Right lobe of liver (tissue), 6 donors: ENCODE measurements around the gene HS1BP3. TPM values are rescaled to one million over a fixed set of nuclear protein-coding genes. Genes with fewer than 3 reads are reported as not detected.

Experiments
- ATAC-seq, 4 donors: fragments of 200-7000 bp; cut with Tn5 transposase; one replicate each; pipeline ENCODE4 v1.9.1; 2020; ENCODE audit warnings: mild to moderate bottlenecking in 4 of 4, moderate library complexity in 4 of 4
- DNase-seq, 3 donors: peaks; one replicate each; pipeline ENCODE4 v3.0.0-alpha.2; 2020
- H3K27ac ChIP-seq, 3 donors: fragments of 200-600 bp; one replicate each; pipeline ENCODE4 v1.8.0; 2022
- H3K27me3 ChIP-seq, 2 donors: fragments of 200-600 bp; one replicate each; pipeline ENCODE4 v1.8.0; 2022
- H3K36me3 ChIP-seq, 4 donors: fragments of 200-600 bp; sonication (generic) in 1 of 4; one replicate each; pipeline versions ENCODE4 v1.5.1 to v1.8.0; 2017 to 2022; ENCODE audit warnings: control low read depth in 1 of 4
- H3K4me1 ChIP-seq, 4 donors: fragments of 200-600 bp; sonication (generic) in 1 of 4; one replicate each; pipeline versions ENCODE4 v1.5.1 to v1.8.0; 2017 to 2022; ENCODE audit warnings: control low read depth in 1 of 4
- H3K4me3 ChIP-seq, 3 donors: fragments of 200-600 bp; one replicate each; pipeline ENCODE4 v1.8.0; 2022
- H3K9me3 ChIP-seq, 4 donors: fragments of 200-600 bp; sonication (generic) in 1 of 4; one replicate each; pipeline versions ENCODE4 v1.5.1 to v1.8.0; 2017 to 2022; ENCODE audit warnings: control low read depth in 1 of 4
- POLR2A ChIP-seq: fragments of 450-650 bp; IDR thresholded peaks from one replicate; pipeline ENCODE4 v1.6.1; 2017; ENCODE audit warnings: antibody characterized with exemption, mild to moderate bottlenecking
- WGBS: methylation state at CpG from one replicate; pipeline ENCODE4 v1.1.6; 2018; ENCODE audit warnings: low coverage, low lambda C conversion rate; ENCODE audit not compliant: insufficient coverage; ENCODE audit errors: missing lambda C conversion rate; 5-methylcytosine and 5-hydroxymethylcytosine counted together
- intact Hi-C, 2 donors: fragments of 100-400 bp; cut with DNase I; formaldehyde crosslinking; loops; one replicate each; pipeline versions ENCODE4 v1.11.2 to v1.14.1; 2022
- total RNA-seq, 6 experiments: library from RNA; depleted of rRNA in 2 of 6; stranded (reverse); fragments of >200 nt in 2 of 6; fragmentation: NEBNext Ultra II Directional in 3 of 6; extraction: Animal tissue kit (Norgen Biotek cat#: 25700) in 3 of 6; gene quantifications; one replicate each; pipeline versions ENCODE4 v1.1.0 to v1.2.4, GENCODE V29; 2016 to 2023
- TF ChIP-seq, protein P1 (sequence below), 4 donors: fragments of 200-600 bp in 3 of 4; fragments of 450-650 bp in 1 of 4; IDR thresholded peaks; one replicate each; pipeline versions ENCODE4 v1.5.1 to v1.8.0; 2016 to 2022; ENCODE audit warnings: antibody characterized with exemption in 4 of 4, mild to moderate bottlenecking in 2 of 4
- donor health status: DM: no; HTN: yes; CAD: no.
- donor health status: DM: no; HTN: no; CAD: no.
- donor health status: DM: no; HTN: no; CAD: no.
- donor health status: DM: no; HTN: yes; CAD: no.
- donor health status: DM: no; HTN: yes; CAD: no.

HS1BP3 gene
- total RNA-seq, 6 experiments from 2014 or later, result 17.5 to 34.7 (median 20.2) TPM

DNA sequence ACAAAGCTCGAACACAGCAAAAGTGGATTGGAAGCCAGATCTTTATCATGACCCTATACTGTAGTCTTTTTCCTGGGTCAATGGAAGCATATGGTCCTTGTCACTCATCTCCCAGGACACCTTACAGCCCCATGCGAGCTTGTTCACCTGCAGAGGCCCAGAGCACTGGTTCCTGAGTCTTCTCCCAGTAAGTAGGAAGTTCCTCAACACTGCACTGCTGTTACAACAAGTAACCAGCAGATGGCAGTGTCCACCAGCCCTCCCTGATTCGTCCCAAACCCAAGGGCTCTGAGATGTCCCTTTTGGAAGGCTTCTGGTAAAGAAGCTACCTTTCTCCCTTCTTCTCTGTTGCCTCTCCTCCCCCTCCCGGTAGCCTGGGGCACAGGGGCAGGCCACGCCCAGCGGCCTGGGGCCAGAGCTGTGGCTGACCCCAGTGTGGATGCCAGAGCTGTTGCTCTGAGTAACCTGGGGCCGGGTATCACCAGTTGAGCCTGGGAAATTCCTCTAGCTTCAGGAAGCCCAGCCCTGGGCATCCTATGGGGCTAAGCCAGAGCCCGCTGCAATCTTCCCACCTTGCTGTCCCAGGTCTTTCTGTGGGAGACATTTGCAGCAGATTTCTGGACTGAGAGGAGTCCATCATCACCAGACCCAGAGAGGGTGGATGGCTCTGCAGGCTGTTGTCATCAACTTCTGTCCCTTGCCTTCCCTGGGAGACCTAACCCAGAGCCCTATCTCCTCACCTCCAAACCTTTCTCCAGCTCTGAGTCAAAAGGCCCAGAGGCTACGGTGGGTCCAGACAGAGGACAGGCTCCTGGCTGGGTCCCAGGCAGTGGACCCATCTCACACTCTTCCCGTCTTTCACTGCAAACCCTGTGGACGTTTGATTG lies 10.8 kb upstream of the HS1BP3 start:
- 10% methylated on average over 8 of the region's 11 CpGs for WGBS
- Histone ChIP-seq H3K9me3 (no peaks in the 10 kb centered on the region), H3K4me1 (peaks cover 0 to 11% (median 0%) of the 10 kb centered on the region in 4 donors), H3K27ac (no peak overlapping the region), H3K27me3 (no peaks in the 10 kb centered on the region), H3K36me3 (no peaks in the 10 kb centered on the region), H3K4me3 (no peak overlapping the region)
- ATAC-seq (peak; percentile 82 to 85 (median 85)), DNase-seq (peak; percentile 54 to 79 (median 77))
- intact Hi-C loops, result loop anchor here (5.0 to 10.0 kb wide), 3 partner anchors 93 to 303 kb away; no protein-coding TSS in a partner anchor
- TF ChIP-seq, protein P1, sequence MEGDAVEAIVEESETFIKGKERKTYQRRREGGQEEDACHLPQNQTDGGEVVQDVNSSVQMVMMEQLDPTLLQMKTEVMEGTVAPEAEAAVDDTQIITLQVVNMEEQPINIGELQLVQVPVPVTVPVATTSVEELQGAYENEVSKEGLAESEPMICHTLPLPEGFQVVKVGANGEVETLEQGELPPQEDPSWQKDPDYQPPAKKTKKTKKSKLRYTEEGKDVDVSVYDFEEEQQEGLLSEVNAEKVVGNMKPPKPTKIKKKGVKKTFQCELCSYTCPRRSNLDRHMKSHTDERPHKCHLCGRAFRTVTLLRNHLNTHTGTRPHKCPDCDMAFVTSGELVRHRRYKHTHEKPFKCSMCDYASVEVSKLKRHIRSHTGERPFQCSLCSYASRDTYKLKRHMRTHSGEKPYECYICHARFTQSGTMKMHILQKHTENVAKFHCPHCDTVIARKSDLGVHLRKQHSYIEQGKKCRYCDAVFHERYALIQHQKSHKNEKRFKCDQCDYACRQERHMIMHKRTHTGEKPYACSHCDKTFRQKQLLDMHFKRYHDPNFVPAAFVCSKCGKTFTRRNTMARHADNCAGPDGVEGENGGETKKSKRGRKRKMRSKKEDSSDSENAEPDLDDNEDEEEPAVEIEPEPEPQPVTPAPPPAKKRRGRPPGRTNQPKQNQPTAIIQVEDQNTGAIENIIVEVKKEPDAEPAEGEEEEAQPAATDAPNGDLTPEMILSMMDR (IDR thresholded peaks at IDR 0.05), result peak; percentile 94 to 97 (median 96)
- TF ChIP-seq POLR2A, result no peak

DNA sequence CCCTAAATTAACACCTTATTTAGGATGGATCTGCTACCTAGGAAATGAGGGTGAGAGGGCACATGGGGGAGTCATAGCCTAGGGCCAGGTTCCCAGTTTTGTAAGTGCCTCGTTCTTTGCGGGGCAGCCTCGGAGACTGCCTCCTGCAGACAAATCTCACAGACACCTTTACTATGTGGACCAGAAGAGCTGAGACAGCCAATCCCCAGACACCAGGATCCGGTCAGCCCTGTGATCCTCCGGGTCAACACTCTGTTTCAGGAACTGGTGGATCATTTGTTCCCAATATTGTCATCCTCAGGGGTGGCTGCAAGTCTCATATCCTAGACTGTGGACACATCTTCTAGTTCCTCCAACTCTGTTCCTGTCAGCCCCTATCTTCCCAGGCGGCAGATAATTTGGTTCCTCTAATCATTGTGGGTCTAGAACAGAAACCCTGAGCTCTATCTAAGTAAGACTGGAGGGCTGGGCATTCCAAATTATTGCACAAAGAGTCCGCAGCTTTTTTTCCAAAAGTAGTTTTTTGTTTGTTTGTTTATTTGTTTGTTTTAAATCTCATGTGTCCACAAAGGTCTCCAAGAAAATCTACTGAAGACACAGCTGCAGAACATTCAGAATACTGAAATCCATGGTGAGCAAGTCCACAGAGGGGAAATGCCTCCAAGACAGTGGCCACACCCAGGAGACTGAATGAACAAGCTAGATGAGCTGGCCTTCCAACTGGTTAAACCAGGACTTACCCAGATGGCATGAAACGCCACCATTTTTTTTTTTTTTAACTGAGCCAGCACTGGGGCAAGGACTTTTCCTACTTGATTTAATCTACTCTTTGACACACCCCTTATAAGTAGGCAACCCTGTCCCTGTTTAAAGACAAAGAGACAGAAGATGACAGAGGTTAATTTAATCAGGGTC lies 9.9 kb upstream of the HS1BP3 start:
- TF ChIP-seq, protein P1 (IDR thresholded peaks at IDR 0.05), result no peak
- TF ChIP-seq POLR2A, result no peak
- H3K36me3 ChIP-seq, result no peaks in the 10 kb centered on the region
- peaks cover 0 to 3% (median 0%) of the 10 kb centered on the region in 4 donors for H3K4me1 ChIP-seq
- no peak for ATAC-seq
- intact Hi-C loops, result loop anchor here (5.0 to 10.0 kb wide), 3 partner anchors 94 to 304 kb away; no protein-coding TSS in a partner anchor
- H3K27me3 ChIP-seq, result no peaks in the 10 kb centered on the region
- DNase-seq, result peak in 1 of 3 donors; percentile 9
- no peak overlapping the region for H3K4me3 ChIP-seq
- H3K27ac ChIP-seq, result no peak overlapping the region
- no peaks in the 10 kb centered on the region for H3K9me3 ChIP-seq
- WGBS, result 46% methylated on average over 4 of the region's 8 CpGs

DNA sequence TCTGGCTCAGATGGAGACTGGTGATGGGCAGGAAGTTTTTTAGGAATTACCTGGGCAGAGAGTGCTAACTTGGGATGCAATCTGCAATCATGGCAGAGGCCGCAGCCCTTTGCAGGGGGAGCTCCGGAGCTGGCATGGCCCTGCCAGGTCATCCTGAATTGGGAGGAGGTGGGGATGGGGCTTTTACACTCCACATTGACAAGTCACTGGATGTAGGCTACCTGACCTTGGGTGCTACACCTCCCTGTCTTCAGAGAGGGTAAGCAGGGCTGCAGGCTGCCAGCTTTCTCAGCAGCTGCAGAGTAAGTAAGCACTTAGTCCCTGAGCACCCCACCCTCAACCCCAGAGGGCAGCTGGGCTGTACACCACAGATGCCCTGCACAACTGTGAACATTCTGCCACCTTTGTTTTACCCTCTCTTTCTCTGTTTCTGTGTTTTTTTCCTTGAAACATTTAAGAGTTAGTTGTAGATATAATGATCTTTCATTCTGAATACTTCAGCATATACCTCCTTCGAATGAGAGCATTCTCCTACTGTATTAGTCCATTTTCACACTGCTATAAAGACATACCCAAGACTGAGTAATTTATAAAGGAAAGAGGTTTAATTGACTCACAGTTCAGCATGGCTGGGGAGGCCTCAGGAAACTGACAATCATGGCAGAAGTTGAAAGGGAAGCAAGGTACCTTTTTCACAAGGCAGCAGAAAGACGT lies 6.8 kb upstream of the HS1BP3 start:
- Histone ChIP-seq H3K9me3 (no peaks in the 10 kb centered on the region), H3K4me3 (no peak overlapping the region), H3K27ac (no peak overlapping the region), H3K36me3 (no peaks in the 10 kb centered on the region), H3K27me3 (no peaks in the 10 kb centered on the region), H3K4me1 (no peaks in the 10 kb centered on the region)
- 60% methylated on average over 2 of the region's 4 CpGs for WGBS
- DNase-seq (peak in 1 of 3 donors; percentile 8), ATAC-seq (no peak)
- intact Hi-C loops, result no loop called here
- TF ChIP-seq POLR2A, result no peak
- TF ChIP-seq, protein P1 (IDR thresholded peaks at IDR 0.05), result no peak

DNA sequence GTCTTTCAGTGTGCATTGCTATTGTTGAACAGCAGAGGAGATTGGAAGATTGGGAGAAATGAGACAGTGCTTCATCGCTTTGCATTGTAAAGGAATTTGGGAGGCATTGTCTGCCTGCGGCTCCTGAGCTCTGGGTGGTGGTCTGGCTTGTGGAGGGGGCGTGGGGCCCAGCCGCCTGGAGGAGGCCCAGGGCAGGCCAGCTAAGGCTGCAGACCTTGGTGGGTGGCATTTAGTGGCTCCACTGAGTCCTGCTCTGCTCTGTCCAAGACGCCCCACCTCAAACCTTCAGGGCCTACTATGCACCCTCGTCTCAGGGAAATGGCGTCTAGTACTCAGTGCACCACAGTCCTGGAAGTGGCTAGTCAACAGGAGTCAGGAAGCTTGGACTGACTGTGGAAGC lies 5.7 kb upstream of the HS1BP3 start:
- no peaks in the 10 kb centered on the region for H3K36me3 ChIP-seq

More for the DNA sequence above, 5.7 kb upstream of the HS1BP3 start:
- H3K4me1 ChIP-seq, result peaks cover 0 to 2% (median under 1%) of the 10 kb centered on the region in 4 donors
- intact Hi-C loops, result no loop called here
- H3K27me3 ChIP-seq, result no peaks in the 10 kb centered on the region
- no peak overlapping the region for H3K27ac ChIP-seq
- DNase-seq, result peak in 2 of 3 donors; percentile 9 to 46
- no CpG with 5 or more reads among the region's 7 CpGs for WGBS
- no peaks in the 10 kb centered on the region for H3K9me3 ChIP-seq
- no peak for ATAC-seq
- no peak for TF ChIP-seq POLR2A
- TF ChIP-seq, protein P1 (IDR thresholded peaks at IDR 0.05), result no peak
- no peak overlapping the region for H3K4me3 ChIP-seq
